22Rv1 (cell line): ENCODE data around the gene SORCS2.

Experiments
- ZFX ChIP-seq: fragments of 450-650 bp; IDR thresholded peaks from 2 replicates; pipeline ENCODE4 v1.6.1; 2017; ENCODE audit warnings: antibody characterized with exemption, borderline replicate concordance
- TF ChIP-seq, protein P1 (sequence below): fragments of 450-650 bp; IDR thresholded peaks from 2 replicates; pipeline ENCODE4 v1.5.1; 2017; ENCODE audit warnings: mild to moderate bottlenecking

DNA sequence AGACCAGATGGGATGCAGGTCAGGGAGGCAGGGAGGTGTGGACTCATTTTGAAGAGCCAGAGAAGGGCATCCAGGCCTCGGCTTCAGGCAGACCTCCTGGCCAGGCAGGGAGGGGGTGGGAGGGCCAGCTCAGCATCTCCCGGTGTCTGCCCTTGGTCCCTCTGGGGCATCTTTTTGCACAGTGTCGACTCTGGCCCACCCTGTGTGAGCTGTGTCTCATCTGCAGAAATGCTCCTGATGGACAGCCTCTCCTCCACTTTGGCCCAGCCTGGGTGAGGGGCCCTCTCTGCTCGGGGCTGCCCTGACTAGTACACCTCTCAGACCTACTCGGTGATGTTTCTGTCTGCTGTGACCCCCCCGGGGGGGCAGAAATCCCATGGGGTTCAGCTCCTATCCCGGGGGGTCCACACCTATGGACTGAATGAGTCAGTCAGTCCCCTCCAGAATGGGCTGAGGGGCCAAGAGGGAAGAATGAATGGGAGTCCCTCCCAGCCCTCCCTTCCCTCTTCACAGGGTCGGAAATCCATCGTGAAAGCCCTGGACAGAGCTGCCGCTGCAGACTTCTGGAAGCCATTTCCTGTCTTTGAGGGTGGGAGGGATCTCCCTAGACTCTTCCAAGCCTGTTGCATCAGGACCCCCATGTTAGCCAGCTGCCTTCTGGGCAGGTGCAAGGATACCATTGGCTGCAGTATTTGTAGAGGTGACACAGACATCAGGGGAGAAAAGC is 439.1 kb downstream of the SORCS2 start:
- TF ChIP-seq, protein P1, sequence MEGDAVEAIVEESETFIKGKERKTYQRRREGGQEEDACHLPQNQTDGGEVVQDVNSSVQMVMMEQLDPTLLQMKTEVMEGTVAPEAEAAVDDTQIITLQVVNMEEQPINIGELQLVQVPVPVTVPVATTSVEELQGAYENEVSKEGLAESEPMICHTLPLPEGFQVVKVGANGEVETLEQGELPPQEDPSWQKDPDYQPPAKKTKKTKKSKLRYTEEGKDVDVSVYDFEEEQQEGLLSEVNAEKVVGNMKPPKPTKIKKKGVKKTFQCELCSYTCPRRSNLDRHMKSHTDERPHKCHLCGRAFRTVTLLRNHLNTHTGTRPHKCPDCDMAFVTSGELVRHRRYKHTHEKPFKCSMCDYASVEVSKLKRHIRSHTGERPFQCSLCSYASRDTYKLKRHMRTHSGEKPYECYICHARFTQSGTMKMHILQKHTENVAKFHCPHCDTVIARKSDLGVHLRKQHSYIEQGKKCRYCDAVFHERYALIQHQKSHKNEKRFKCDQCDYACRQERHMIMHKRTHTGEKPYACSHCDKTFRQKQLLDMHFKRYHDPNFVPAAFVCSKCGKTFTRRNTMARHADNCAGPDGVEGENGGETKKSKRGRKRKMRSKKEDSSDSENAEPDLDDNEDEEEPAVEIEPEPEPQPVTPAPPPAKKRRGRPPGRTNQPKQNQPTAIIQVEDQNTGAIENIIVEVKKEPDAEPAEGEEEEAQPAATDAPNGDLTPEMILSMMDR: no peak
- TF ChIP-seq ZFX: no peak
